Bronchial epithelial cell (primary cell): ENCODE measurements around the gene POLR3GL. TPM values are rescaled to one million over a fixed set of nuclear protein-coding genes. Genes with fewer than 3 reads are reported as not detected.

Experiments
- DNase-seq: peaks from one replicate; pipeline ENCODE4 v3.0.0-alpha.2; 2010; ENCODE audit warnings: low read depth
- FAIRE-seq: peaks from 2 replicates; lab custom pipeline; 2011; peaks lifted over from hg19 to GRCh38; lab: Jason Lieb, UNC
- H3K27me3 ChIP-seq: 2 replicates; pipeline ENCODE4 v1.5.1; 2011; ENCODE audit warnings: low read length; ENCODE audit not compliant: control insufficient read depth, insufficient read depth
- H3K36me3 ChIP-seq: 2 replicates; pipeline ENCODE4 v1.5.1; 2011; ENCODE audit warnings: low read length; ENCODE audit not compliant: control insufficient read depth, insufficient read depth
- H3K4me3 ChIP-seq: 2 replicates; pipeline ENCODE4 v1.5.1; 2011; ENCODE audit warnings: mild to moderate bottlenecking, low read depth, low read length, control low read depth
- total RNA-seq: library from RNA; depleted of rRNA; stranded (reverse); fragments of >200 nt; gene quantifications from 2 replicates; pipeline ENCODE4 v1.2.1, GENCODE V29; 2014
- TF ChIP-seq, protein P1 (sequence below): IDR thresholded peaks from 2 replicates; pipeline ENCODE4 v1.5.1; 2011; ENCODE audit warnings: mild to moderate bottlenecking, moderate library complexity, low read length, control low read depth, inconsistent platforms; ENCODE audit not compliant: insufficient read depth, severe bottlenecking

Gene POLR3GL
- total RNA-seq, 1 donor from 2014 or later: 4.7 TPM

DNA sequence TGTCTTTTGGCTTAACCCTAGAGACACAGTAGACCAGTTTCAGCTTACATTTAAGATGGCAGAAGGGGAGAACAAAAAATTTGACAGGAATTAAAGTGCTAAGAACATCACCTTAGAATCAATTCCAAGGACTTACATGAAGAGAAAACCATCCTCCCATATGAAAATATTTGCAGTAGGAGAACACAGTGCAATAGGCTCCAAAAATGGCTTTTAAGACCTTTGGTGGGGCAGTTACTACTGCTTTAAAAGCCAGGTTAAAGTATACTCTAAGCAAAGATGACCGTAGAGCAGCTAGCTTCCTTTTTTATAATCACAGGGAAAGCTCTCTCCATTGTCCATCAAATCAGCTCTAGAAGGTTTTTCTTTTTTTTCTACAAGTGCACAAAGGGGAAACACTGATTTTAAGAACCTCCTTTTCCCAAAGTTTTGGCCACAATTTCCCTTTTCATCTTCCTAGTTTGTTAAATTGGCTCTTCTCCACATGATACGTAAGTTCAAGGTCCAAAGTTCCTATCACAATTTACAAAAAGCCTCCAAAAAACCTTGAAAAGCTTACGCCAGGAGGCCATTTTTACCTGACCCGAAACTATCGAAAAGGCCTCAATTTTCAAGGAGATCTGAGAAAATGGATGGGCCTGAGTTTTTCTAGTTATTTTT is 28.6 kb downstream of the POLR3GL start:
- TF ChIP-seq, protein P1, sequence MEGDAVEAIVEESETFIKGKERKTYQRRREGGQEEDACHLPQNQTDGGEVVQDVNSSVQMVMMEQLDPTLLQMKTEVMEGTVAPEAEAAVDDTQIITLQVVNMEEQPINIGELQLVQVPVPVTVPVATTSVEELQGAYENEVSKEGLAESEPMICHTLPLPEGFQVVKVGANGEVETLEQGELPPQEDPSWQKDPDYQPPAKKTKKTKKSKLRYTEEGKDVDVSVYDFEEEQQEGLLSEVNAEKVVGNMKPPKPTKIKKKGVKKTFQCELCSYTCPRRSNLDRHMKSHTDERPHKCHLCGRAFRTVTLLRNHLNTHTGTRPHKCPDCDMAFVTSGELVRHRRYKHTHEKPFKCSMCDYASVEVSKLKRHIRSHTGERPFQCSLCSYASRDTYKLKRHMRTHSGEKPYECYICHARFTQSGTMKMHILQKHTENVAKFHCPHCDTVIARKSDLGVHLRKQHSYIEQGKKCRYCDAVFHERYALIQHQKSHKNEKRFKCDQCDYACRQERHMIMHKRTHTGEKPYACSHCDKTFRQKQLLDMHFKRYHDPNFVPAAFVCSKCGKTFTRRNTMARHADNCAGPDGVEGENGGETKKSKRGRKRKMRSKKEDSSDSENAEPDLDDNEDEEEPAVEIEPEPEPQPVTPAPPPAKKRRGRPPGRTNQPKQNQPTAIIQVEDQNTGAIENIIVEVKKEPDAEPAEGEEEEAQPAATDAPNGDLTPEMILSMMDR: no peak
- Histone ChIP-seq H3K36me3 (peaks cover 20% of the 10 kb centered on the region), H3K27me3 (no peaks in the 10 kb centered on the region), H3K4me3 (peak overlapping the region; percentile 81)
- FAIRE-seq: no peak
- DNase-seq: no peak

DNA sequence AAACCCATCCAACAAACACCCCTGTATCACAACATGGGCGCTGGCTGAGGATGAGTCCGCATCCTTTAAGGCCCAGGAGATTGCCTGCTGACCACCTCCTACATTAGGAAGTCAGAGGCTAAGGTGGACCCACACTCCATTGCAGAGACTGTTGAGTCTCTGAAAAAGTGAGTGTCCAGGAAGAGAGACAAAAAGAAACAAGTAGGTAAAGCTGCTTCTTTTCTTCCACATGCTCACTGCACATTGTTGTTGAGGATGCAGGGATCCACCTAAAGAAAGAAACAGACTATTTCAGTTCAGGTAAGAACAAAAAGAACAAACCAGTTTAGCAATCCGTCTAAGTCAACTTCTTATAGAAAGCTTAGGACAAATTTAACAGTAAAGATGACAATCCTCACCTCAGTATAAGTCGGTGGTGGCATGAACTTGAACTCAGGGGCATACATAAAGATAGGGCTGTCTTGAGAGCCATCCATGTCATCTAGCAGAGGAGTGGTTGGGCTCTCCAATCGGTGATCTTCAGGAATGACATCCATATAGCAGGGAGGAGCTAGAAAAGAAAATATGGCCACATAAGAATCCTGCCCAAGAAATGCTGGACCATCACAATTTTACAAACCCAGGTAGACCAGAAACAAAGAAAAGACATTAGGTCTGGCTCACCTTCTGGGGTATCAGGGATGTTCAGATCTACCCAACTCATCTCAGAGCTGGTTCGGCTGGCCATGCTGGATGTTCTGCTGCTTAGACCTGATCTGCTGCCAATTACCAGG is 29.3 kb downstream of the POLR3GL start:
- TF ChIP-seq, protein P1: no peak
- DNase-seq (no peak), FAIRE-seq (no peak)
- Histone ChIP-seq H3K4me3 (peak overlapping the region; percentile 81), H3K36me3 (peaks cover 20% of the 10 kb centered on the region), H3K27me3 (no peaks in the 10 kb centered on the region)

DNA sequence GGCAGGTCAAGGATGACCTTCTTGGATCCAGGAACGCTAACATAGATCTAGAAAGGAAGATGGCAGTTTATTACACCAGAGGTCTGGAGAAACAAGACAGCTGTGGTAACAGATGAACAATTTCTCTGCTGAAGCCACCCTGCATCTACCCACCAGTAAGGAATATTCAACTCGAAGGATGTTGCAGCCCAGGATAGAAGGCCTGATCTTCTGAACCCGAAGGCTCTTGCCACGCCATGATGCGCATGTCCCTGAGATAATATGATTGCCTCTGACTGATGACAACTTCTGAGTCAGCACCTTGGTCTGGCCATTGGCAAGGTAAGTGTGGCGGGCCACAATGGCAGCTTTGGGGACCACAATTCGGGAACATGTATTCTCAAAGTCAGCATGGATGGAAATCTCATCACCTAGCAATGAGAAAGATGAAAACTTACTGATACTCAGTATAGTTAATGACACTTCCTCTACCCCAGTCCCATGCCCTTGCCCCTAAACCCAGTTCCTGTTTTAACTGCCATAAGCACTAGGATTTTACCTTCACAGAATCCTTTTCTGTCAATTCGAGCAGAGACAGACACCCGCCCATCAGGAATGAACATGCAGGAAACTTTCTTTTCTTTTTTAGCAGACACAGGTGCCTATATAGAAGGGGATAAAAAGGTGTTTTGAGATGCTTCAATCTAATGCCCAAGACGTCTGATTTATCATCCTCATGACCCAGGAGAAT is 30.1 kb downstream of the POLR3GL start:
- no peak for FAIRE-seq
- DNase-seq: no peak
- H3K4me3 ChIP-seq: peak overlapping the region; percentile 81
- peaks cover 20% of the 10 kb centered on the region for H3K36me3 ChIP-seq
- no peaks in the 10 kb centered on the region for H3K27me3 ChIP-seq
- TF ChIP-seq, protein P1: no peak

DNA sequence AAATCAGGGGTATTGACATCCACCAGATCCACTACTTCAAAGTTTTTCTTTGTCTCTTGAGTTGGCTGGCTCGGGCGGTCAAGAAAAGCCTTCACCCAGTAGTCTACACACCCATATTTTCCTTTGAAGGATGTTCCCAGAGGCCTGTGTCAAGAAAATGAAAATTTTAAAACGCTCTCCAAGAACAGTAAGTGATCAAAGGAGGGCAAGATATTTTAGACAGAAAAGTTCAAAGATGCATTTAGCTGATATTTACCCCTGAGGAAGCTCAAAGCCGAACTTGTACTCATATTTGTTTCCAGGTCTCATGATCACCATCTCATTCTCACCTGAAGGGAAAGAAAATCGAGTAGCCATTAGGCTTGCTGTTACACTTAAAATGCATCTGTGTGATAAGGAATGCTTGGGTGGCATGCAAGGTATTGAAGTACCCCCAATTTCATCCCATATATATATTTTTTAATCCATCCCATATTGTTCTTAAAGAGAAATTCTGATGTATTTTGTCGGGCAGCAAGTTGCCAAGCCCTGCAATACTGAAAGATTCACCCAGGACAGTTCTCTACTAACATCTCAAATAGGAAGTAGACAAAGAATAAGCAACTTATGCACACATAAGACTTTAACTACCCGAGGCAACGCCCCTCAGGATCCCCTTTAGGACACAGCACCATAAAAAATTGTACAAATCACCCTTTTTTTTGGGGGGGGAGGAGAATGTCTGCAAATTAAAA is 30.8 kb downstream of the POLR3GL start:
- peak overlapping the region; percentile 81 for H3K4me3 ChIP-seq
- TF ChIP-seq, protein P1: no peak
- DNase-seq (no peak), FAIRE-seq (no peak)
- H3K27me3 ChIP-seq: no peaks in the 10 kb centered on the region
- H3K36me3 ChIP-seq: peaks cover 20% of the 10 kb centered on the region

DNA sequence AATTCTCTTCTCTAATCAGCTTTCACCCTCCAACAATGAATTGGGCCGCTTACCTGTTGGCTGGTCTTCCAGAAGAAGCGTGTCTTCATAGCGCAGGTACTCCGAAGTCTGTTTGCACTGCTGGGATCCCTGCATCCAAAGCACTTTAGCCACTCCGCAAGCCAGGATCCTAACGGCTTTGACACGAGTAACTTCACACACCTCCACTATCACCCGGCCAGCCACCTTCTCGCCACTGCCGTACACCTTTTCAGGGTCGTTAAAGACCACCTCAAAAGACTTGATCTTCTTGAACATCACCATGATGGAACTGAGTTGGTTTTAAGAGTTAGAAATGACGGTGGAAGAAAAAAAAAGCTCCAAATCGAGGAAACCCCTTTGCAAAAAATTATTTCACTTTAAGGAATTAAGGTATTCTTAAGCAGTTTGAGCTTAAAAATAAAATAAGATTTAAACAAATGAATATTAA is 31.5 kb downstream of the POLR3GL start:
- DNase-seq: no peak

More for the DNA sequence above, 31.5 kb downstream of the POLR3GL start:
- Histone ChIP-seq H3K27me3 (no peaks in the 10 kb centered on the region), H3K4me3 (peak overlapping the region; percentile 81), H3K36me3 (peaks cover 20% of the 10 kb centered on the region)
- TF ChIP-seq, protein P1: no peak
- FAIRE-seq: no peak
